GM18499 (cell line): ENCODE measurements around the gene SYNJ2.

Experiments
- ATAC-seq: cut with Tn5 transposase; IDR thresholded peaks from one replicate; pipeline ENCODE4 v1.9.1; 2021; ENCODE audit warnings: moderate number of reproducible peaks; ENCODE audit not compliant: insufficient read depth, unreplicated experiment

Gene SYNJ2

GRCh38 chr6:157996918-157997702, 15.4 kb downstream of the SYNJ2 start:
- no peak for ATAC-seq

- no peak for ATAC-seq
Observed at GRCh38 chr6:157997893-157998608, 16.4 kb downstream of the SYNJ2 start.

DNA sequence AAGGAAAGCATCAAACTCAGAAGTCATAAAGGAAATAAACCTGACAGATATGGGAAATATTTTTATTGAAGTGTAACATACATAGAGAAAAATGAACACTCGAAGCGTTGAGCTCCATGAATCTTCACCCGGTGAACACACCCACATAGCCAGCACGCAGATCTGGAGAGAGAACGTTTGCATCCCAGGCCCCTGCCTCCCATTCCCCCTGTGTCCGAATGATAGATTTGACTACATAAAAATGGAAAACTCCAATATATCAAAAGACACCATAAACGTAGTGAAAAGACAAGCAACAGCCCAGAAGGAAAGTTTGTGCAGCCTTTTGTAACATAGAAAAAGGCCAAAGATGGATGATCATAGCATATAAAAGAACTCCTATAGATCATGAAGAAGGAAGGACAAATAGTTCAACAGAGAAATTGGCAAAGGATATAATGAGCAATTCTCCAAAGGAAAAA, 17.1 kb downstream of the SYNJ2 start:
- no peak for ATAC-seq

GRCh38 chr6:157999168-158000051, 17.7 kb downstream of the SYNJ2 start:
- ATAC-seq: no peak

DNA sequence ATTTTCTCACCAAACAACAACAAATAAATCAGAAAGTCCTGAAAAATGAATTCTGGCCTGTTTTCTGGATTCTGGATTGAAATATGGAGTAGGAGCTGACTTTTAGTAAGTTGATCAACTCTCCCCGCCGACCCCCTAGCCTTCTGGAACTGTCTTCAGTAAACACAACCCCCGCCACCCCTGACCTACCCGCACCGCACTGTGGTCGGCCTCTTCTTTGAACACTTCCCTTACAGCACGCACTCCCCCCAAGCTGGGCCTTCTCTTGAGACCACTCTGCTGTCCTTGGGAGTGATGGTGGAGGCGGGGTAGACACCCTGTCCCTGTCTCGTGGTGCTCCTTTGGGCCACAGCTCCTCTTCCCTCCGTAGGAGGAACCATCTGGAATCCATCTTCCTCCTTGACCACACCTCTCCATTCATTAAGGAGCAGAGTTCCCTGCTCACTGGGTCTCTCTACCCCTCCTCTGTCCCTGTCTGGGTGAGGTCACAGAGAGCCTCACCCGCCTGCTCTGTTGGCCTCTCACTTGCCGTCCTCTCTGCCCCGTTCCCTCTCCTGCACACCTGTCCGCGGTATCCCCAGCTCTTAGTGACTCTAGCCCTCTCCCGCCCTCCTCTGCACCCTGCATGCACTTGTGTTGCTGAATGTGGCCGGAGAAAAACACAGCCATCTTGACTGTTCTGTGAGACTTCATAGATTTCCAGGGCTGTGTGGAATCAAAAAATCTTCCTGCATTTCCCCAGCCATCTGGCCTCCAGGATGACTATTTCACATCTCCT, 19.1 kb downstream of the SYNJ2 start:
- no peak for ATAC-seq

GRCh38 chr6:158002249-158002950, 20.7 kb downstream of the SYNJ2 start:
- ATAC-seq: no peak

DNA sequence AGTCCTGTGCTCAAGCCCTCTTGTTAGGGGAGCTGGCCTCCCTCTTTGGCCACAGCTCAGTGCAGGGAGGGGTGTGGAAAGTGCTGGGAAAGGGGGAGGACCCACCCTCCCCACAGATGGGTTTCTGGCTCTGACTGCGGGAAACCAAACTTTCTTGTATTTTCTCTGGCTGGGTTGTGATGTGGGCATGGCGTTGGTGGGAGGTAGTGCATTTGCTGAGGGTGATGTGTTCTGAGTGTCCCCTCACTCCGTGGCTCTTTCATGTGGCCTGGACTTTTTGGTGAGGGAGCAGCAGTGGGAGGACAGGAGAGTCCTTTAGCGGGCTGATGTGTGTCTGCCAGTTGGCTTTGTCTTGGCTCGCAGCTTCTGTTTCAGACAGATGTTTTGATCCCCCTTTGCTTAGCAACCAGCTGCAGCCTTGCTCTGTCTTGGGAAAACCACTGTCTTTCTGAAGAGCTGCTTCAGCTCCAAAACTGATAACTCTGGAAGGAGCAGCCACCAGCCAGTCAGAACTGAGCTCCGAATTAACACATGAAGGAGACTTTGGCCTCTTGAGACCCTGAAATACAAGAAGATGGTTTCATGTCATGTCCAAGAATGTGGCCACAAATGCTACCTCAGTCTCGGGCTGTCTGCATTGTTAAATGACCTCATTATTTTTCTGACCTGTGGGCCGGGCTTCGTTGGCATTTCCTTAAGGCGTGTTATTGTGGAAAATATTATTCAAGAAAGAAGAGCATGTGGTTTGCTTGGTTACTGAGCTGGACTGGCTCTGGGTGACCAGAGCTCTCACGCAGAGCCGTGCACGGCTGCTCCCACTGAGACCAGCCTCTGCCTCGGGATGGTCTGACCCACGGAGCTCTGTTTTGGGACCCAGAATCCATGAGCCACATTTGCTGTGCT, 21.5 kb downstream of the SYNJ2 start:
- ATAC-seq: no peak

GRCh38 chr6:158003910-158004700, 22.4 kb downstream of the SYNJ2 start:
- ATAC-seq: no peak

GRCh38 chr6:158004701-158005095, 23.0 kb downstream of the SYNJ2 start:
- ATAC-seq: no peak

- no peak for ATAC-seq
Observed at GRCh38 chr6:158005626-158006180, 24.0 kb downstream of the SYNJ2 start.

DNA sequence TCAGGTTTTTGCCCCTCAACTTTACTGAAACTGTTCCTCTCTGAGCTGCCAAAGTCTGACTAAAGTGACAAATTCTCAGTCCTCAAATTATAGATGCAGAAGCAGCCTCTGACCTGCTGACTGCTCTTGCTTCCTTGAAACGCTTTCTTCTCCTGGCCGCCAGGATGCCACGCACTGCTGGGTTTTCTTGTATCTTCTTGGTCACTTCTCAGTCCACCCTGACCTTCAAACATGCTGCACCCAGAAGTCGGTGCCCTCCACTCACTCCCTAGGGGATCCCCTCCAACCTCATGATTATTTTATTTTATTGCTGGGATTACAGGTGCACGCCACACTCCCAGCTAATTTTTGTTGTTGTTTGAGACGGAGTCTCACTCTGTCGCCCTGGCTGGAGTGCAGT, 24.7 kb downstream of the SYNJ2 start:
- ATAC-seq: no peak

- no peak for ATAC-seq
Observed at GRCh38 chr6:158006821-158007570, 25.3 kb downstream of the SYNJ2 start.

GRCh38 chr6:158008864-158009113, 27.1 kb downstream of the SYNJ2 start:
- ATAC-seq: no peak

DNA sequence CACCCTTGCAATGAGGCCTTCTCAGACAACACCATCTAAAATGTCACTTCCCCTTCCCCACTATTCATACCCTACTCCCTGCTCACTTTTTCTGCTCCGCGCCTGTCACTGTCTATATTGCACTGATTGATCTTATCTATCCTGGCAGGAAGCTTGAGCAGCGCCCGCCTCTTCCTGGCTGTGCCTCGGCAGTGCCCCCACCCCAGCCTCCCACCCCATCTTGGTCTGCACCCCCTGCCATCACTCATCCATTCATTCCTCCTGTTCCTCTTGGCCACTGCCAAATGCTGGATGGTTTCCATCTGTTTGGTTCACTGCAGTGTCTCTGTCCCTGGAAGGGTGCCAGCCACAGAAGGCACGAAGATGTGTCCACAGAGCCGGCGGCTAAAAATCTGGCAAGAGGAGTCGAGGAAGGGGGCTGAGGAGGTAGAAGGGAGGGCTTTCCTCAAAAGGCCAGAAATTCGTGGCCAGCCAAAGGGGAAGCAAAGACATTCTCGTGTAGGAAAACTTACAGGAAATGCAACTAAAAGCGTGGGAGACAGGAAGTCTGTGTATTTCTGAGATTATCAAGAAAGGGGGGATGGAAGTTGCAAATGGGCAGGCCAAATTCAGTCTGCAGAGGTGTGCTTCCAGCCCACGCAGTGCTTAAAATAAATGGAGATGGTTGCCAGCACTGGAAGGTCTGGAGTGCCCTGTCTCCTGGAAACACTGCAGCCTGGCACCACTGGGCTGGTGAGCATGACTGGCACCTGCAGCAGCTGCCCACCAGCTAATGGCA, 27.6 kb downstream of the SYNJ2 start:
- no peak for ATAC-seq

- ATAC-seq: no peak
Observed at GRCh38 chr6:158009935-158010585, 28.4 kb downstream of the SYNJ2 start.
